ENCODE data around the gene WDR59. TPM values are rescaled to one million over a fixed set of nuclear protein-coding genes. Genes with fewer than 3 reads are reported as not detected.

WDR59 gene
- total and polyA plus RNA-seq, 2 of the 4 experiments (the other 2 are of a cell fraction), result 29.4 to 44.6 TPM

DNA sequence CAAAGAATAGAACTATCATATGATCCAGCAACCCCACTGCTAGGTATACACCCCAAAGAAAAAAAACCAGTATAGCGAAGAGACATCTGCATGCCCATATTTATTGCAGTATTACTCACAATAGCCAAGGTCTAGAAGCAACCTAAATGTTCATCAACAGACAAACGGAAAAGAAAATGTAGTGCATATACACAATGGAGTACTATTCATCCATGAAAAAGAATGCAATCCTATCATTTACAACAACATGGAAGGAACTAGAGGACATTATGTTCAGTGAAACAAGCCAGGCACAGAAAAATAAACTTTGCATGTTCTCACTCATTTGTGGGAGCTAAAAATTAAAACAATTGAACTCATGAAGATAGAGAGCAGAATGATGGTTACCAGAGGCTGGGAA lies 55.3 kb downstream of the WDR59 start:
- Histone ChIP-seq H2BK20ac (ENCODE audit: low read depth, low read length) (no peak overlapping the region), H2AK9ac (replicated peaks; ENCODE audit: low read depth, low read length, poor library complexity) (no peak overlapping the region), H3K23ac (ENCODE audit: low read depth, low read length) (no peak overlapping the region), H3K4me3 (ENCODE audit: insufficient read depth, low read depth, low read length) (no peak overlapping the region), H3K79me1 (ENCODE audit: low read depth in 1 of 2, low read length in 2 of 2) (no peaks in the 10 kb centered on the region), H4K91ac (ENCODE audit: insufficient read depth, low read depth, low read length) (no peak overlapping the region), H3K56ac (ENCODE audit: extremely low read depth, insufficient read depth, low read length) (no peak overlapping the region), H2AFZ (replicated peaks; ENCODE audit: low read length, poor library complexity) (no peak overlapping the region), H2BK5ac (ENCODE audit: low read depth, low read length, poor library complexity, severe bottlenecking) (no peak overlapping the region), H4K20me1 (ENCODE audit: insufficient read depth, low read length) (no peaks in the 10 kb centered on the region), H3K27me3 (ENCODE audit: control insufficient read depth, insufficient read depth, low read length) (no peaks in the 10 kb centered on the region), H3K36me3 (ENCODE audit: control insufficient read depth, insufficient read depth, low read length) (peaks cover 14% of the 10 kb centered on the region), H3K14ac (replicated peaks; ENCODE audit: low read depth, low read length) (no peak overlapping the region), H3K9me3 (ENCODE audit: control insufficient read depth, insufficient read depth, low read length) (no peaks in the 10 kb centered on the region), H2AK5ac (ENCODE audit: low read depth, low read length) (no peak overlapping the region), H3K9ac (ENCODE audit: low read depth, low read length) (no peak overlapping the region), H3K27ac (ENCODE audit: insufficient read depth, low read length) (no peak overlapping the region), H2BK120ac (ENCODE audit: low read depth, low read length) (no peak overlapping the region), H3K4me1 (ENCODE audit: control insufficient read depth, insufficient read depth, low read length) (no peaks in the 10 kb centered on the region), H4K5ac (ENCODE audit: low read depth, low read length) (no peak overlapping the region), H3K18ac (ENCODE audit: low read depth, low read length) (no peak overlapping the region), H3K9me1 (ENCODE audit: insufficient read depth, low read length) (no peaks in the 10 kb centered on the region), H3K4me2 (ENCODE audit: low read depth, low read length) (no peak overlapping the region), H2BK15ac (ENCODE audit: low read depth, low read length) (no peak overlapping the region), H4K8ac (ENCODE audit: low read depth in 2 of 2, low read length in 2 of 2) (no peak overlapping the region), H3K4ac (ENCODE audit: low read depth, low read length) (no peak overlapping the region)
- intact Hi-C loops (cut with micrococcal nuclease), result no loop called here
- dilution Hi-C loops (cut with HindIII; ENCODE audit: low sequenced_read_pairs, unreplicated experiment), result no loop called here
- ChIA-PET CTCF (no interaction called here), POLR2A (ENCODE audit: unreplicated experiment) (no interaction called here)
- TF ChIP-seq MAZ (IDR thresholded peaks at IDR 0.05; ENCODE audit: borderline replicate concordance, low read depth, low read length), result no peak
- ATAC-seq (ENCODE audit: low read depth) (no peak), DNase-seq (no peak)
- BruUV-seq (replicated peaks), result no TSS peak
- in situ Hi-C loops (cut with MboI; ENCODE audit: low sequenced_read_pairs), result no loop called here
- no CpG with 5 or more reads among the region's 2 CpGs for WGBS, 2 experiments (ENCODE audit: extremely low coverage in 2 of 2, insufficient read length in 1 of 2)

Measured in IMR-90 (cell line).